Caco-2 (cell line): Measurements from ENCODE around the gene SAMD4B. TPM values are rescaled to one million over a fixed set of nuclear protein-coding genes. Genes with fewer than 3 reads are reported as not detected.

Experiments used
- BruUV-seq: library from RNA; stranded (reverse); fragments of 400-500 nt; replicated peaks from 2 replicates; lab custom pipeline; 2021; lab: Mats Ljungman, UMichigan
- CTCF ChIA-PET: fragments of 300-600 bp; sonication (Branson Sonifier 250); formaldehyde crosslinking; loops from one replicate; lab custom pipeline; 2022; ENCODE audit warnings: antibody characterized with exemption; lab: Charles Lee
- POLR2A ChIA-PET: fragments of 300-600 bp; sonication (Branson Sonifier 250); formaldehyde crosslinking; loops from one replicate; lab custom pipeline; 2022; ENCODE audit warnings: antibody characterized with exemption; lab: Charles Lee
- DNase-seq, 2 experiments: peaks; one replicate each; pipeline versions ENCODE4 v3.0.0 to v3.0.0-alpha.2; 2020 to 2022
- H3K27me3 ChIP-seq: replicated peaks from 2 replicates; pipeline ENCODE4 v1.6.0; 2011; ENCODE audit warnings: low read length; ENCODE audit not compliant: control insufficient read depth, insufficient read depth
- H3K36me3 ChIP-seq: 2 replicates; pipeline ENCODE4 v1.5.1; 2011; ENCODE audit warnings: low read length; ENCODE audit not compliant: control insufficient read depth, insufficient read depth
- H3K4me1 ChIP-seq: fragments of 250-450 bp; sonication (Bioruptor Pico); 2 replicates; pipeline ENCODE4 v1.5.1; 2020; ENCODE audit warnings: mild to moderate bottlenecking
- H3K4me3 ChIP-seq: 2 replicates; pipeline ENCODE4 v1.5.1; 2011; ENCODE audit warnings: low read depth, mild to moderate bottlenecking, control low read depth, low read length
- H3K9me3 ChIP-seq: fragments of 250-450 bp; sonication (Bioruptor Pico); 2 replicates; pipeline ENCODE4 v1.5.1; 2020; ENCODE audit warnings: mild to moderate bottlenecking, moderate library complexity
- H3K27ac Mint-ChIP-seq: one replicate; pipeline ENCODE4 v1.8.0; 2022; ENCODE audit warnings: mixed read lengths; ENCODE audit not compliant: unreplicated experiment
- H3K27me3 Mint-ChIP-seq: one replicate; pipeline ENCODE4 v1.8.0; 2022; ENCODE audit warnings: mixed read lengths; ENCODE audit not compliant: insufficient read depth, unreplicated experiment
- H3K36me3 Mint-ChIP-seq: one replicate; pipeline ENCODE4 v1.8.0; 2022; ENCODE audit warnings: mild to moderate bottlenecking, mixed read lengths; ENCODE audit not compliant: insufficient read depth, unreplicated experiment
- H3K4me1 Mint-ChIP-seq: one replicate; pipeline ENCODE4 v1.8.0; 2022; ENCODE audit warnings: low read depth, mixed read lengths; ENCODE audit not compliant: unreplicated experiment
- H3K4me3 Mint-ChIP-seq: one replicate; pipeline ENCODE4 v1.8.0; 2022; ENCODE audit warnings: mild to moderate bottlenecking, moderate library complexity, mixed read lengths; ENCODE audit not compliant: unreplicated experiment
- H3K9me3 Mint-ChIP-seq: one replicate; pipeline ENCODE4 v1.8.0; 2022; ENCODE audit warnings: mixed read lengths; ENCODE audit not compliant: unreplicated experiment
- CTCF ChIP-seq, 2 experiments: fragments of 200-600 bp in 1 of 2; IDR thresholded peaks; 1 replicate in 1 of 2; 2 replicates in 1 of 2; pipeline versions ENCODE4 v1.5.1 to v1.8.0; 2011 to 2022; ENCODE audit warnings: antibody characterized with exemption in 1 of 2, control low read depth in 1 of 2, inconsistent platforms in 1 of 2, low read depth in 1 of 2, low read length in 1 of 2, mild to moderate bottlenecking in 1 of 2, moderate library complexity in 1 of 2; ENCODE audit not compliant: insufficient read depth in 1 of 2, severe bottlenecking in 1 of 2, unreplicated experiment in 1 of 2
- intact Hi-C: fragments of 100-400 bp; cut with micrococcal nuclease; formaldehyde crosslinking; loops from one replicate; pipeline ENCODE4 v1.10.0; 2022; ENCODE audit not compliant: unreplicated experiment
- total RNA-seq: library from RNA; stranded (reverse); gene quantifications from 2 replicates; pipeline ENCODE4 v1.2.3, GENCODE V29; 2022

Gene SAMD4B
- total RNA-seq, 1 experiment from 2014 or later: 132 TPM

- no peak for TF ChIP-seq CTCF (IDR thresholded peaks at IDR 0.05; ENCODE audit: insufficient read depth in 1 of 2, low read depth in 1 of 2, low read length in 1 of 2, severe bottlenecking in 1 of 2, unreplicated experiment in 1 of 2)
- peak; percentile 89 to 96 for DNase-seq
- Mint-ChIP-seq H3K36me3 (peaks cover 60% of the 10 kb centered on the region), H3K4me3 (peak overlapping the region; percentile 91), H3K4me1 (peaks cover 41% of the 10 kb centered on the region), H3K27me3 (no peaks in the 10 kb centered on the region), H3K9me3 (no peaks in the 10 kb centered on the region), H3K27ac (peak overlapping the region; percentile 84)
- Histone ChIP-seq H3K27me3 (no peaks in the 10 kb centered on the region), H3K4me3 (peak overlapping the region; percentile 51), H3K4me1 (peaks cover 59% of the 10 kb centered on the region), H3K9me3 (no peaks in the 10 kb centered on the region), H3K36me3 (no peaks in the 10 kb centered on the region)
- ChIA-PET CTCF (interaction anchor here (0.6 to 1.2 kb wide), 5 partner anchors 10 to 19 kb away, joined by 3 to 16 read pairs (median 3); partner anchors contain the start of gene PLEKHG2), POLR2A (interaction anchor here (0.5 to 2.8 kb wide), 11 partner anchors 8 to 79 kb away, joined by 3 to 33 read pairs (median 6); partner anchors contain the start of genes MED29, PAF1, PLEKHG2 and RPS16)
- intact Hi-C loops: loop anchor here (1.0 kb wide), 1 partner anchor 11 kb away; the partner anchor contains the start of gene PLEKHG2
- no TSS peak for BruUV-seq
Measured at GRCh38 chr19:39401549-39402345, 59.5 kb downstream of the SAMD4B start.

DNA sequence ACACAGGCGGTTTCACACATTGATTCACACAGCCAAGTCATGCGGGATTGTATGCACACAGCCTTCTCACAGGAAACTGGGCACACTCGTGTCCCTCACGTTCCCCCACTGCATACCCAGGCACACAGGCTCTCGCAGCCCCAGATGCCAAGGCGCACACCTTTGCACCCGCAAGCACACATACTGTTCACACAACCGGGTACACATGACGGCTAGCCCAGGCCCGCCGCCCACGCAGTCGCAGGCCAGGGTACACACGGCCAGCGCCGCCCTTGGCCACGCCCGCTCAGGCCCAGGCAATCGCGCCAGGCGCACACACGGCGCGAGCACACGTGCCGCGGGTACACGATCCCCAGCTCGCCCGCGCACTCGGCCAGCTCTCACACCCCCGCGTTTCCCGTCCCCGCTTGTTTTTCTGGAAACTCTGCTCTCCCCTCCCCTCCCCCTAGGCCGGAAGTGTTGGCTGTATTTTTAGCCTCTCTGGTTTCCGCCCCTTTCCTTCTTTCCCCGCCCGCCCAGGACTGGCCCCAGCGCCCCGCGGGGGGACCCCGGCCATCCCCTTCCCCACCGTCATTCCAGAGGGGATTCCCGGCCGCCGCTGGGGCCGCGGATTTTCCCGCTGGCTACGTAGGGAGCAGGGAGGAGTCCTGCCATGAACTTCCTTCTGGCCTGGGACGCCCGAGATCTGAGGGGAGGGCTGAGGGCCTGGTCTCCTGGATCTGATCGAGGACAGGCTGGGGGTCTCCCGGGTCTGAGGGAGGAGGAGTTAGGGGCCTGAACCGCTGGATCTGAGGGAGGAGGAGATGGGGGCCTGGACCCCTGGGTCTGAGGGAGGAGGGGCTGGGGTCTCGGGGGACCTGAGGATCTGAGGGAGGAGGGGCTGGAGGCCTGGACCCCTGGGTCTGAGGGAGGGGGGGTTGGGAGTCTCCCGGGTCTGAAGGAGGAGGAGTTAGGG is 60.4 kb downstream of the SAMD4B start:
- Histone ChIP-seq H3K4me3 (peak overlapping the region; percentile 51), H3K9me3 (no peaks in the 10 kb centered on the region), H3K27me3 (no peaks in the 10 kb centered on the region), H3K36me3 (no peaks in the 10 kb centered on the region; the same call in 1 of the 2 replicates), H3K4me1 (peaks cover 55% of the 10 kb centered on the region)
- H3K4me1 Mint-ChIP-seq: peaks cover 40% of the 10 kb centered on the region
- ChIA-PET CTCF (interaction anchor here (0.6 kb wide), 1 partner anchor 9 kb away, joined by 3 read pairs; no protein-coding TSS in a partner anchor), POLR2A (interaction anchor here (1.0 to 2.8 kb wide), 5 partner anchors 9 to 33 kb away, joined by 3 to 33 read pairs (median 7); partner anchors contain the start of genes MED29, PAF1, PLEKHG2 and RPS16)
- peak overlapping the region; percentile 91 for H3K4me3 Mint-ChIP-seq
- H3K36me3 Mint-ChIP-seq: peaks cover 69% of the 10 kb centered on the region
- no TSS peak for BruUV-seq
- no peaks in the 10 kb centered on the region for H3K27me3 Mint-ChIP-seq
- intact Hi-C loops: loop anchor here (1.0 kb wide), 1 partner anchor 10 kb away; the partner anchor contains the start of gene PLEKHG2
- H3K9me3 Mint-ChIP-seq: no peaks in the 10 kb centered on the region
- H3K27ac Mint-ChIP-seq: peak overlapping the region; percentile 84
- DNase-seq: peak; percentile 90 to 93
- TF ChIP-seq CTCF (IDR thresholded peaks at IDR 0.05; ENCODE audit: insufficient read depth in 1 of 2, low read depth in 1 of 2, low read length in 1 of 2, severe bottlenecking in 1 of 2, unreplicated experiment in 1 of 2): peak in 1 of 2 experiments; percentile 17
